ENCODE data around the gene SAE1. TPM values are rescaled to one million over a fixed set of nuclear protein-coding genes. Genes with fewer than 3 reads are reported as not detected.

Gene SAE1
- total and polyA plus RNA-seq, 2 donors (not counting 1 experiment from before 2014, with no cell fraction given) = 26.5 to 45.1 TPM

- Histone ChIP-seq H3K9me3 (ENCODE audit: control extremely low read depth in 1 of 3, control insufficient read depth in 2 of 3, insufficient read depth in 1 of 3, low read length in 2 of 3) (peaks cover 0 to 21% (median 0%) of the 10 kb centered on the region in 3 donors), H3K9ac (ENCODE audit: low read length) (peak overlapping the region; percentile 35), H3K4me3 (ENCODE audit: control extremely low read depth in 1 of 5, extremely low read depth in 1 of 5, insufficient read depth in 1 of 5, low read depth in 2 of 5, low read length in 4 of 5) (peak overlapping the region in 2 of 5 experiments; percentile 11 to 15), H3K36me3 (replicated peaks in 1 of 2; ENCODE audit: control extremely low read depth in 1 of 2, control insufficient read depth in 1 of 2, extremely low read depth in 1 of 2, insufficient read depth in 2 of 2, low read length in 1 of 2) (no peaks in the 10 kb centered on the region), H2AFZ (ENCODE audit: insufficient read depth, low read depth, low read length, poor library complexity, severe bottlenecking) (peak overlapping the region; percentile 38), H3K4me2 (replicated peaks; ENCODE audit: low read depth, low read length, poor library complexity, severe bottlenecking) (peak overlapping the region; percentile 80), H3K27ac (ENCODE audit: low read length in 2 of 2) (no peak overlapping the region), H3K4me1 (ENCODE audit: control insufficient read depth in 2 of 2, insufficient read depth in 2 of 2, low read length in 2 of 2) (peaks cover 48 to 49% of the 10 kb centered on the region in 2 donors), H4K20me1 (ENCODE audit: control insufficient read depth, insufficient read depth, low read length, poor library complexity, severe bottlenecking) (no peaks in the 10 kb centered on the region), H3K27me3 (replicated peaks in 1 of 4; ENCODE audit: control extremely low read depth in 1 of 4, control insufficient read depth in 3 of 4, insufficient read depth in 4 of 4, low read length in 3 of 4) (peaks cover 0 to 47% (median 24%) of the 10 kb centered on the region in 4 experiments), H3K79me2 (ENCODE audit: control insufficient read depth, insufficient read depth, low read length) (no peaks in the 10 kb centered on the region)
- DNase-seq = peak; percentile 71
- Mint-ChIP-seq H3K27ac (no peak overlapping the region), H3K4me1 (peaks cover 25% of the 10 kb centered on the region), H3K4me3 (peak overlapping the region; percentile 23), H3K27me3 (peaks cover 9% of the 10 kb centered on the region), H3K9me3 (ENCODE audit: insufficient read depth) (no peaks in the 10 kb centered on the region)
- peak; percentile 36 for ATAC-seq (ENCODE audit: low read depth)
- ChIA-PET CTCF (interaction anchor here (1.0 to 5.3 kb wide), 2 partner anchors 10 to 28 kb away, joined by 3 to 45 read pairs; no protein-coding TSS in a partner anchor), POLR2A (interaction anchor here (0.6 to 1.8 kb wide), 4 partner anchors 10 to 16 kb away, joined by 3 to 9 read pairs (median 6); no protein-coding TSS in a partner anchor)
- intact Hi-C loops (cut with micrococcal nuclease) = loop anchor here (5.0 kb wide), 1 partner anchor 107 kb away; the partner anchor contains the start of gene SAE1
- TF ChIP-seq EZH2 (IDR thresholded peaks at IDR 0.05; ENCODE audit: borderline replicate concordance, insufficient read depth, low read depth, low read length, poor library complexity, severe bottlenecking) = no peak
- no peak for TF ChIP-seq CTCF (IDR thresholded peaks at IDR 0.05)
- 3% methylated on average over 62 of the region's 62 CpGs for WGBS (ENCODE audit: insufficient coverage)
These were observed 109.1 kb downstream of the SAE1 start for GRCh38 chr19:47239610-47240296.

GRCh38 chr19:47240556-47240955 lies 109.9 kb downstream of the SAE1 start:
- DNase-seq (no peak), ATAC-seq (ENCODE audit: low read depth) (no peak)
- Mint-ChIP-seq H3K4me1 (peaks cover 30% of the 10 kb centered on the region), H3K9me3 (ENCODE audit: insufficient read depth) (no peaks in the 10 kb centered on the region), H3K27ac (peak overlapping the region; percentile 53), H3K4me3 (peak overlapping the region; percentile 23), H3K27me3 (peaks cover 17% of the 10 kb centered on the region)
- H3K36me3 ChIP-seq (replicated peaks in 1 of 2; ENCODE audit: control extremely low read depth in 1 of 2, control insufficient read depth in 1 of 2, extremely low read depth in 1 of 2, insufficient read depth in 2 of 2, low read length in 1 of 2) = no peaks in the 10 kb centered on the region
- H3K79me2 ChIP-seq (ENCODE audit: control insufficient read depth, insufficient read depth, low read length) = no peaks in the 10 kb centered on the region
- H3K4me3 ChIP-seq (ENCODE audit: control extremely low read depth in 1 of 5, extremely low read depth in 1 of 5, insufficient read depth in 1 of 5, low read depth in 2 of 5, low read length in 4 of 5) = no peak overlapping the region
- peaks cover 0 to 47% (median 24%) of the 10 kb centered on the region in 4 experiments for H3K27me3 ChIP-seq (replicated peaks in 1 of 4; ENCODE audit: control extremely low read depth in 1 of 4, control insufficient read depth in 3 of 4, insufficient read depth in 4 of 4, low read length in 3 of 4)
- intact Hi-C loops (cut with micrococcal nuclease) = loop anchor here (5.0 kb wide), 1 partner anchor 108 kb away; the partner anchor contains the start of gene SAE1
- H2AFZ ChIP-seq (ENCODE audit: insufficient read depth, low read depth, low read length, poor library complexity, severe bottlenecking) = no peak overlapping the region
- ChIA-PET CTCF (interaction anchor here (1.0 to 5.3 kb wide), 2 partner anchors 11 to 29 kb away, joined by 3 to 45 read pairs; no protein-coding TSS in a partner anchor), POLR2A (interaction anchor here (0.6 to 1.8 kb wide), 5 partner anchors 12 to 1229 kb away, joined by 4 to 18 read pairs (median 9); no protein-coding TSS in a partner anchor)
- H3K4me2 ChIP-seq (replicated peaks; ENCODE audit: low read depth, low read length, poor library complexity, severe bottlenecking) = peak overlapping the region; percentile 80
- no peaks in the 10 kb centered on the region for H4K20me1 ChIP-seq (ENCODE audit: control insufficient read depth, insufficient read depth, low read length, poor library complexity, severe bottlenecking)
- H3K4me1 ChIP-seq (ENCODE audit: control insufficient read depth in 2 of 2, insufficient read depth in 2 of 2, low read length in 2 of 2) = peaks cover 50% of the 10 kb centered on the region in 2 donors
- 54% methylated on average over 6 of the region's 6 CpGs for WGBS (ENCODE audit: insufficient coverage)
- H3K9me3 ChIP-seq (ENCODE audit: control extremely low read depth in 1 of 3, control insufficient read depth in 2 of 3, insufficient read depth in 1 of 3, low read length in 2 of 3) = peaks cover 0 to 21% (median 0%) of the 10 kb centered on the region in 3 donors
- TF ChIP-seq EZH2 (IDR thresholded peaks at IDR 0.05; ENCODE audit: borderline replicate concordance, insufficient read depth, low read depth, low read length, poor library complexity, severe bottlenecking) = no peak
- TF ChIP-seq CTCF (IDR thresholded peaks at IDR 0.05) = no peak
- H3K27ac ChIP-seq (ENCODE audit: low read length in 2 of 2) = no peak overlapping the region
- no peak overlapping the region for H3K9ac ChIP-seq (ENCODE audit: low read length)
